ENCODE measurements around the gene TMEM170B. TPM values are rescaled to one million over a fixed set of nuclear protein-coding genes. Genes with fewer than 3 reads are reported as not detected.

The TMEM170B gene
- total and polyA plus RNA-seq, 2 donors (not counting 1 experiment from before 2014, with no cell fraction given) = 1.5 to 4.5 TPM

DNA sequence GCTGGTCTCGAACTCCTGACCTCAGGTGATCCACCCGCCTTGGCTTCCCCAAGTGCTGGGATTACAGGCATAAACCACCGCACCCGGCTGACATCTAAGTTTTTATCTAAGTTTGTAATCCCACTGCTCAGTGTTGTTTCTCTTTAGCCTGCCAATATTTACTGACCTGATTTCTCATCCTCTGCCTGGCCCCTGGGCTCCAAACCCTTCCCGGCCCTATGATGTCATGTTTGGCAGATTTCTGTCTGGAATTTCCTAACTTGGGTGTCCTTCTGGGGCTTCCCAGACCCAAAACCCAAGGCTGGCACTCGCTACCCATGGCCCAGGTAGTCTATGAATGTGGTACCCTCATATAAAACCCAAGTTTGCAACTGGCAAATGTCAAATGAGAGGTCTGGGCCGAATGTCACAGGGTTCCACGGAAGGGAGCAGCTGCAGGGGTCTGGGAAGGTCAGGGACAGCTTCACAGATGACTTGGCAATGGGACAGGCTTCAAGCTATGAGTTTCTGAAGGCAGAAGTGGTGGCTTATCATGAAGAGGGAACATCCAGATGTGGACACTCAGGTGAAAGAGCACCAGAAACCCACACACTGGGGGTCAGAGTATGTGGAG lies 54.9 kb downstream of the TMEM170B start:
- no peaks in the 10 kb centered on the region for H3K9me3 ChIP-seq (ENCODE audit: control insufficient read depth, insufficient read depth, low read depth, low read length)
- no peak overlapping the region for H3K9ac ChIP-seq (ENCODE audit: insufficient read depth, low read length)
- H3K36me3 ChIP-seq (ENCODE audit: control insufficient read depth, insufficient read depth, low read length) = no peaks in the 10 kb centered on the region
- no peak overlapping the region for H2AFZ ChIP-seq (ENCODE audit: low read length)
- peaks cover 12% of the 10 kb centered on the region for H3K4me1 ChIP-seq (ENCODE audit: control insufficient read depth, extremely low read depth, insufficient read depth, low read length)
- TF ChIP-seq, protein P1, sequence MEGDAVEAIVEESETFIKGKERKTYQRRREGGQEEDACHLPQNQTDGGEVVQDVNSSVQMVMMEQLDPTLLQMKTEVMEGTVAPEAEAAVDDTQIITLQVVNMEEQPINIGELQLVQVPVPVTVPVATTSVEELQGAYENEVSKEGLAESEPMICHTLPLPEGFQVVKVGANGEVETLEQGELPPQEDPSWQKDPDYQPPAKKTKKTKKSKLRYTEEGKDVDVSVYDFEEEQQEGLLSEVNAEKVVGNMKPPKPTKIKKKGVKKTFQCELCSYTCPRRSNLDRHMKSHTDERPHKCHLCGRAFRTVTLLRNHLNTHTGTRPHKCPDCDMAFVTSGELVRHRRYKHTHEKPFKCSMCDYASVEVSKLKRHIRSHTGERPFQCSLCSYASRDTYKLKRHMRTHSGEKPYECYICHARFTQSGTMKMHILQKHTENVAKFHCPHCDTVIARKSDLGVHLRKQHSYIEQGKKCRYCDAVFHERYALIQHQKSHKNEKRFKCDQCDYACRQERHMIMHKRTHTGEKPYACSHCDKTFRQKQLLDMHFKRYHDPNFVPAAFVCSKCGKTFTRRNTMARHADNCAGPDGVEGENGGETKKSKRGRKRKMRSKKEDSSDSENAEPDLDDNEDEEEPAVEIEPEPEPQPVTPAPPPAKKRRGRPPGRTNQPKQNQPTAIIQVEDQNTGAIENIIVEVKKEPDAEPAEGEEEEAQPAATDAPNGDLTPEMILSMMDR (conservative IDR thresholded peaks at IDR 0.05 in 1 of 2, IDR thresholded peaks at IDR 0.05 in 1 of 2; ENCODE audit: low read depth in 1 of 2, low read length in 2 of 2) = no peak
- no peak for TF ChIP-seq EZH2 (IDR thresholded peaks at IDR 0.05; ENCODE audit: low read length, missing control alignments)
- H3K79me2 ChIP-seq (ENCODE audit: control insufficient read depth, insufficient read depth, low read length) = no peaks in the 10 kb centered on the region
- no peaks in the 10 kb centered on the region for H3K27me3 ChIP-seq (ENCODE audit: control insufficient read depth, insufficient read depth, low read length)
- peak overlapping the region; percentile 61 for H3K27ac ChIP-seq (ENCODE audit: insufficient read depth, low read length)
- no peak overlapping the region for H3K4me3 ChIP-seq (replicated peaks in 1 of 4; ENCODE audit: control extremely low read depth in 1 of 4, insufficient read depth in 1 of 4, low read depth in 3 of 4, low read length in 4 of 4)
- H4K20me1 ChIP-seq (ENCODE audit: control insufficient read depth, extremely low read depth, insufficient read depth, low read length) = no peaks in the 10 kb centered on the region
- H3K4me2 ChIP-seq (ENCODE audit: extremely low read depth, insufficient read depth, low read length) = no peak overlapping the region
- DNase-seq (ENCODE audit: low read depth in 2 of 2) = no peak

DNA sequence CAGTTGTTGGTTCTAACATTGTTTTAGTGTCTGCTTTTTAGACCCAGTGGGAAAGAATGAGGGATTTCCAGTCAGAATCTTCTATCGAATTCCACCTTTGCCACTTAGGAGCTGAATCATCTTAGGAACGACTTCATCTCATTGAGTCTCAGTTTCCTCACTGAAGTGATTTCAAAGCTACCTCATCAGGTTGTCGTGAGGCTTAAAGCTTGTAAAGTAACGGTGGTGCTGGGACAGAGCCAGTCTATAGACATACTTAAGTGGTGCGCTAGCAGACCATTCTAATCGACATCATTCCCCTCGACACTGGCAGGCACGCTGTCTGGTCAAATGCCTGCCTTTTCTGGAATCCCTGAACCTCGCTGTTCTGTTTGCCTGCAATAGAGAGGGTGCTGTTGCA lies 55.5 kb downstream of the TMEM170B start:
- no peak overlapping the region for H3K4me3 ChIP-seq (replicated peaks in 1 of 4; ENCODE audit: control extremely low read depth in 1 of 4, insufficient read depth in 1 of 4, low read depth in 3 of 4, low read length in 4 of 4)
- H3K9ac ChIP-seq (ENCODE audit: insufficient read depth, low read length) = no peak overlapping the region
- TF ChIP-seq, protein P1 (conservative IDR thresholded peaks at IDR 0.05 in 1 of 2, IDR thresholded peaks at IDR 0.05 in 1 of 2; ENCODE audit: low read depth in 1 of 2, low read length in 2 of 2) = no peak
- no peak for TF ChIP-seq EZH2 (IDR thresholded peaks at IDR 0.05; ENCODE audit: low read length, missing control alignments)
- DNase-seq (ENCODE audit: low read depth in 2 of 2) = no peak
- H3K4me1 ChIP-seq (ENCODE audit: control insufficient read depth, extremely low read depth, insufficient read depth, low read length) = peaks cover 12% of the 10 kb centered on the region
- no peak overlapping the region for H3K27ac ChIP-seq (ENCODE audit: insufficient read depth, low read length)
- H3K27me3 ChIP-seq (ENCODE audit: control insufficient read depth, insufficient read depth, low read length) = no peaks in the 10 kb centered on the region
- no peak overlapping the region for H2AFZ ChIP-seq (ENCODE audit: low read length)
- no peaks in the 10 kb centered on the region for H3K9me3 ChIP-seq (ENCODE audit: control insufficient read depth, insufficient read depth, low read depth, low read length)
- H3K79me2 ChIP-seq (ENCODE audit: control insufficient read depth, insufficient read depth, low read length) = no peaks in the 10 kb centered on the region
- H3K36me3 ChIP-seq (ENCODE audit: control insufficient read depth, insufficient read depth, low read length) = no peaks in the 10 kb centered on the region
- H4K20me1 ChIP-seq (ENCODE audit: control insufficient read depth, extremely low read depth, insufficient read depth, low read length) = no peaks in the 10 kb centered on the region
- H3K4me2 ChIP-seq (ENCODE audit: extremely low read depth, insufficient read depth, low read length) = no peak overlapping the region

DNA sequence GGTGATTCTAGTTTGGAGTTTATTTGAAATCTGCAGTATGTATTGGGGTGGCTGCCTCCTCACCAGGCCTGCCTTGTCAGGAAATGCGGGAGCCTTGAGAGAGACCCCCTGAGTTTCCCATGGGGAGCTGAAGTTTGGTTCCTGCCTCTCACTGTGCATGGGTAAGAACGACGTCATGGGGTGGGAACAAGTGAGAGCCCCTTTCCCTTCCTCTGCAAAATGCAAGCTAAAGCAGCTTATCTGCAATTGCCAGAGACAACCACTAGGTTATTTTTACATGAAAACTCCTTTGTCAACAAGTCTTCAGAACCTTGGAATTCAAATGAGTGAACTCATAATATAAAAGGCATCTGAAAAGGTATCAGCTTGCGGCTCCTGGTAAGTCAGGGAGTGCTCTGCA lies 58.4 kb downstream of the TMEM170B start:
- H3K4me3 ChIP-seq (replicated peaks in 1 of 4; ENCODE audit: control extremely low read depth in 1 of 4, insufficient read depth in 1 of 4, low read depth in 3 of 4, low read length in 4 of 4) = no peak overlapping the region
- no peaks in the 10 kb centered on the region for H4K20me1 ChIP-seq (ENCODE audit: control insufficient read depth, extremely low read depth, insufficient read depth, low read length)
- peak in 1 of 2 donors; percentile 48 for DNase-seq (ENCODE audit: low read depth in 2 of 2)
- no peak overlapping the region for H3K9ac ChIP-seq (ENCODE audit: insufficient read depth, low read length)
- H2AFZ ChIP-seq (ENCODE audit: low read length) = no peak overlapping the region
- no peak overlapping the region for H3K4me2 ChIP-seq (ENCODE audit: extremely low read depth, insufficient read depth, low read length)
- no peaks in the 10 kb centered on the region for H3K79me2 ChIP-seq (ENCODE audit: control insufficient read depth, insufficient read depth, low read length)
- H3K36me3 ChIP-seq (ENCODE audit: control insufficient read depth, insufficient read depth, low read length) = no peaks in the 10 kb centered on the region
- no peaks in the 10 kb centered on the region for H3K27me3 ChIP-seq (ENCODE audit: control insufficient read depth, insufficient read depth, low read length)
- H3K27ac ChIP-seq (ENCODE audit: insufficient read depth, low read length) = no peak overlapping the region
- TF ChIP-seq, protein P1 (conservative IDR thresholded peaks at IDR 0.05 in 1 of 2, IDR thresholded peaks at IDR 0.05 in 1 of 2; ENCODE audit: low read depth in 1 of 2, low read length in 2 of 2) = peak in 1 of 2 donors; percentile 22
- no peak for TF ChIP-seq EZH2 (IDR thresholded peaks at IDR 0.05; ENCODE audit: low read length, missing control alignments)
- H3K4me1 ChIP-seq (ENCODE audit: control insufficient read depth, extremely low read depth, insufficient read depth, low read length) = no peaks in the 10 kb centered on the region
- H3K9me3 ChIP-seq (ENCODE audit: control insufficient read depth, insufficient read depth, low read depth, low read length) = no peaks in the 10 kb centered on the region
